KMS-11 (cell line): ENCODE measurements around the gene C12orf42.

Experiments used
- H2AFZ ChIP-seq: fragments of 200-600 bp; sonication (generic); 2 replicates; pipeline ENCODE4 v1.6.1; 2016; ENCODE audit warnings: antibody characterized with exemption, mixed run types, low read depth
- H3K27ac ChIP-seq: fragments of 200-600 bp; sonication (generic); 2 replicates; pipeline ENCODE4 v1.6.1; 2016; ENCODE audit warnings: mild to moderate bottlenecking, mixed run types
- H3K27me3 ChIP-seq: fragments of 200-600 bp; sonication (generic); 2 replicates; pipeline ENCODE4 v1.6.1; 2017; ENCODE audit warnings: mild to moderate bottlenecking, low read depth, mixed run types, moderate library complexity; ENCODE audit not compliant: insufficient read depth
- H3K36me3 ChIP-seq: fragments of 200-600 bp; sonication (generic); 2 replicates; pipeline ENCODE4 v1.6.1; 2017; ENCODE audit warnings: mild to moderate bottlenecking, mixed run types; ENCODE audit not compliant: insufficient read depth
- H3K4me1 ChIP-seq: fragments of 200-600 bp; sonication (generic); 2 replicates; pipeline ENCODE4 v1.6.1; 2016; ENCODE audit warnings: mild to moderate bottlenecking, low read depth, mixed run types; ENCODE audit not compliant: poor library complexity, severe bottlenecking
- H3K4me2 ChIP-seq: fragments of 200-600 bp; sonication (generic); 2 replicates; pipeline ENCODE4 v1.7.0; 2016; ENCODE audit warnings: mild to moderate bottlenecking, mixed run types
- H3K4me3 ChIP-seq: fragments of 200-600 bp; sonication (generic); IDR thresholded peaks from 2 replicates; pipeline ENCODE4 v1.6.1; 2017; ENCODE audit warnings: low read depth, low read length, mixed read lengths; ENCODE audit not compliant: insufficient read depth
- H3K79me2 ChIP-seq: fragments of 200-600 bp; sonication (generic); 2 replicates; pipeline ENCODE4 v1.6.1; 2016; ENCODE audit warnings: low read depth, mixed run types; ENCODE audit not compliant: insufficient read depth
- H3K9ac ChIP-seq: fragments of 200-600 bp; sonication (generic); 2 replicates; pipeline ENCODE4 v1.6.1; 2016; ENCODE audit warnings: mild to moderate bottlenecking, mixed run types
- H4K20me1 ChIP-seq: fragments of 200-600 bp; sonication (generic); 2 replicates; pipeline ENCODE4 v1.6.1; 2016; ENCODE audit warnings: mild to moderate bottlenecking, mixed run types; ENCODE audit not compliant: insufficient read depth
- TF ChIP-seq, protein P1 (sequence below): fragments of 200-600 bp; sonication (generic); conservative IDR thresholded peaks from 2 replicates; pipeline ENCODE4 v1.6.1; 2017; ENCODE audit warnings: low read depth, mild to moderate bottlenecking, antibody characterized with exemption, low read length, moderate library complexity, mixed read lengths

The C12orf42 gene

DNA sequence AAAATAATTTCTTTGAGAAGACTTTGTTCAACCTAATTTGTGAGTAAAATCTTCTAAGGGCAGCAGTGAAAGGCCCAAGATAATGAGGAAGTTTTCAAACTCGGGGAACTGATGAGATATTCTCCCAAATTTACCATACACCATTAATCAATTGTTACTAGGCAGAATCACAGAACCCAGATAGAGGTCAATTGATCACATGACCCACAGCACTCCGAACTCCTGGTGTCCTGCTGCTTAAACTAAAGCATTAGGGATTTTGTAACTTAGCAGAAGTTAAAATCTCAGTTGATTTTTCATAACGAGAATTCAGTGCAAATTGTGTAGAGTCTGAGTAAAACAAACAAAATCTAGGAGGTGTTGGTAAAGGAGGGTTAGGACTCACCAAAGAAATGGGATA, 207.8 kb downstream of the C12orf42 start:
- no peaks in the 10 kb centered on the region for H3K4me1 ChIP-seq
- no peak overlapping the region for H3K9ac ChIP-seq
- no peak overlapping the region for H3K4me2 ChIP-seq
- H3K36me3 ChIP-seq, result no peaks in the 10 kb centered on the region
- no peaks in the 10 kb centered on the region for H3K79me2 ChIP-seq
- TF ChIP-seq, protein P1, sequence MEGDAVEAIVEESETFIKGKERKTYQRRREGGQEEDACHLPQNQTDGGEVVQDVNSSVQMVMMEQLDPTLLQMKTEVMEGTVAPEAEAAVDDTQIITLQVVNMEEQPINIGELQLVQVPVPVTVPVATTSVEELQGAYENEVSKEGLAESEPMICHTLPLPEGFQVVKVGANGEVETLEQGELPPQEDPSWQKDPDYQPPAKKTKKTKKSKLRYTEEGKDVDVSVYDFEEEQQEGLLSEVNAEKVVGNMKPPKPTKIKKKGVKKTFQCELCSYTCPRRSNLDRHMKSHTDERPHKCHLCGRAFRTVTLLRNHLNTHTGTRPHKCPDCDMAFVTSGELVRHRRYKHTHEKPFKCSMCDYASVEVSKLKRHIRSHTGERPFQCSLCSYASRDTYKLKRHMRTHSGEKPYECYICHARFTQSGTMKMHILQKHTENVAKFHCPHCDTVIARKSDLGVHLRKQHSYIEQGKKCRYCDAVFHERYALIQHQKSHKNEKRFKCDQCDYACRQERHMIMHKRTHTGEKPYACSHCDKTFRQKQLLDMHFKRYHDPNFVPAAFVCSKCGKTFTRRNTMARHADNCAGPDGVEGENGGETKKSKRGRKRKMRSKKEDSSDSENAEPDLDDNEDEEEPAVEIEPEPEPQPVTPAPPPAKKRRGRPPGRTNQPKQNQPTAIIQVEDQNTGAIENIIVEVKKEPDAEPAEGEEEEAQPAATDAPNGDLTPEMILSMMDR, result no peak
- no peak overlapping the region for H3K4me3 ChIP-seq
- no peaks in the 10 kb centered on the region for H3K27me3 ChIP-seq
- H4K20me1 ChIP-seq, result no peaks in the 10 kb centered on the region
- H3K27ac ChIP-seq, result no peak overlapping the region
- H2AFZ ChIP-seq, result no peak overlapping the region

DNA sequence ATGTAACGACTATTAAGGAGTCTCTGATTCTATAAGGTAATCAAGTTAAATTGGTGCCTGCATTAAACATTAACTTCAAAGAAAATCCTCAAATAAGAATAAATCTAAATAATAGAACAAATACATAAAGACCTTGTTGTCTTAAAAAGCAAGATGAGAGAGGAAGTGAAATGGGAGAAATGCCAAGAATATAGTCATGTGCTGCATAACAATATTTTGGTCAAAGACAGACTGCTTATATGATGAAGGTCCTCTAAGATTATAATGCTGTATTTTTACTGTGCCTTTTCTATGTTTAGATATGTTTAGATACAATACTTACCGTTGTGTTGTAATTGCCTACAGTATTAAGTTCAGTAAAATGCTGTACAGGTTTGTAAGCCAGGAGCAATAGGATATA, 213.6 kb downstream of the C12orf42 start:
- Histone ChIP-seq H2AFZ (no peak overlapping the region), H3K36me3 (no peaks in the 10 kb centered on the region), H3K4me1 (peaks cover 15% of the 10 kb centered on the region), H3K27ac (no peak overlapping the region), H3K9ac (no peak overlapping the region), H4K20me1 (no peaks in the 10 kb centered on the region), H3K27me3 (no peaks in the 10 kb centered on the region), H3K4me2 (no peak overlapping the region), H3K4me3 (no peak overlapping the region), H3K79me2 (no peaks in the 10 kb centered on the region)
- TF ChIP-seq, protein P1, result no peak

DNA sequence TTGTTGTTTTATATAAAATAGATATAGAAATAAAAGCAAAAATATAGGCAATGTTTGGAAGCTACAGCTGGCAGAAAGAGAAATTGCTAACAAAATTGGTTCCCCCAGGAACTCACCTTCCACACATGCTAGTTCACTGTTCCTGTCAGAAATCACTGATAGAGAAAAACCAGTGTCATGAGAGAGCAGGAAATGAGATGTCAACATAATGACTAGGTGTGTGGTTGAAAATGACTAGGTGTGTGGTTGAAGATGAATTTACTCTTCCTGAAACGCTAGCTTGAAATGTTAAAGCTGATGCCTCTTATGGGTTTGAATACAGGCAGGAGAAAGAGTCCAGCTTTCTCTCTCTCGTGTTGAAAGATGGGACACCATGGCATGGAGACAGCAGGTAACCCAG, 216.3 kb downstream of the C12orf42 start:
- no peak overlapping the region for H3K9ac ChIP-seq
- no peaks in the 10 kb centered on the region for H4K20me1 ChIP-seq
- no peaks in the 10 kb centered on the region for H3K79me2 ChIP-seq
- H3K27me3 ChIP-seq, result no peaks in the 10 kb centered on the region
- H3K4me2 ChIP-seq, result no peak overlapping the region
- H3K4me1 ChIP-seq, result peaks cover 18% of the 10 kb centered on the region
- no peaks in the 10 kb centered on the region for H3K36me3 ChIP-seq
- no peak overlapping the region for H3K4me3 ChIP-seq
- no peak overlapping the region for H2AFZ ChIP-seq
- TF ChIP-seq, protein P1, result no peak
- H3K27ac ChIP-seq, result no peak overlapping the region

DNA sequence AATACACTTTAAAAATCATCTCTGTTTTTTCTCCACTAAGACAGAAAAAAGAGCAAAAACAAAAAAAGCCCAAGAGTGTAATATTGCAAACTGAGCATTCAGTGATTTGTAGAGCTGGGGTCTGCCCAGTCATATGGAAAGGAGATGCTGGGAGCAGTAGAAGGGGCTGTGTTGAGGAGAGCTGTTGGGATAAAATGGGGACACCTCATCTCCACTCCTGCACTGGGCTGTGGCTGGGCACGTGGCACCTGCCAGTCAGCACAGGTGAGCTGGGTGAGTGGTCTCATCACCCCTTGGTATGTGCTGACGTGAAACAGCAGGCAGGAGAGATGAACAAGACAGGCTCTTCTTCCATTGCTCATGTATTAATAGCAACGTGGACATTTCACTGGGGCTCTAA, 217.4 kb downstream of the C12orf42 start:
- no peaks in the 10 kb centered on the region for H4K20me1 ChIP-seq
- no peak overlapping the region for H3K27ac ChIP-seq
- peak overlapping the region; percentile 45; the same call in 1 of the 2 replicates for H3K4me2 ChIP-seq
- no peaks in the 10 kb centered on the region for H3K79me2 ChIP-seq
- no peaks in the 10 kb centered on the region for H3K36me3 ChIP-seq
- no peak overlapping the region for H2AFZ ChIP-seq
- no peak overlapping the region for H3K4me3 ChIP-seq
- H3K9ac ChIP-seq, result no peak overlapping the region
- peaks cover 28% of the 10 kb centered on the region for H3K4me1 ChIP-seq
- H3K27me3 ChIP-seq, result no peaks in the 10 kb centered on the region
- TF ChIP-seq, protein P1, result no peak

DNA sequence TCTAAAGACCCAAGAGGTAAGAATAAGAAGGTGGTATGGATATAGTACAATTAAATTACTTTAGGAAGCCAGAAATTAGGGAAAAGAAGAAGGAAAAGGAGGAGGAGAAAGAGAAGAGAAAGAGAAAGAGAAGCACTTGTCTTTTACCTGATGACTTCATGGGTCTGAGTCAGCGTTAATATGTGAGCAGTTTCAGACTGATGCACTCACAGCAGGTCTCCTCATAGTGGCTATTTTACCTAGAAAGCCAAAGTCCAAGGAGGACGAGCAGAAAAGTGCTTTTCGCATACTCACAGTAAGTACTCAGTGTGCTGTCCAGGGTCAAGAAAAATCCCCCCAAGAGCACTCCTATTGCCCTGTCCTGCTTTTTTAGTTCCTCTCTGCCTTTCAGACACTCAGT, 222.1 kb downstream of the C12orf42 start:
- Histone ChIP-seq H3K4me3 (no peak overlapping the region), H2AFZ (no peak overlapping the region), H3K27ac (no peak overlapping the region), H3K36me3 (no peaks in the 10 kb centered on the region), H4K20me1 (no peaks in the 10 kb centered on the region), H3K27me3 (no peaks in the 10 kb centered on the region), H3K9ac (no peak overlapping the region), H3K4me1 (peaks cover 25% of the 10 kb centered on the region), H3K79me2 (no peaks in the 10 kb centered on the region), H3K4me2 (peak overlapping the region; percentile 17; the same call in 1 of the 2 replicates)
- TF ChIP-seq, protein P1, result no peak
